HUES64 (cell line): ENCODE data around the gene CYB561A3.

Experiments used
- H3K27ac ChIP-seq: 2 replicates; pipeline ENCODE4 v1.7.0; 2013; ENCODE audit warnings: low read depth, low read length, inconsistent platforms
- H3K27me3 ChIP-seq: 2 replicates; pipeline ENCODE4 v1.6.1; 2013; ENCODE audit warnings: mild to moderate bottlenecking, low read length; ENCODE audit not compliant: insufficient read depth
- H3K36me3 ChIP-seq: 2 replicates; pipeline ENCODE4 v1.6.1; 2013; ENCODE audit warnings: mild to moderate bottlenecking, low read length; ENCODE audit not compliant: insufficient read depth
- H3K4me1 ChIP-seq: 2 replicates; pipeline ENCODE4 v1.6.1; 2013; ENCODE audit warnings: mild to moderate bottlenecking, low read length, moderate library complexity; ENCODE audit not compliant: insufficient read depth
- H3K4me3 ChIP-seq: 2 replicates; pipeline ENCODE4 v1.5.1; 2013; ENCODE audit warnings: mild to moderate bottlenecking, low read length, moderate library complexity
- H3K9ac ChIP-seq: 2 replicates; pipeline ENCODE4 v1.6.1; 2013; ENCODE audit warnings: mild to moderate bottlenecking, low read depth, low read length
- H3K9me3 ChIP-seq: 2 replicates; pipeline ENCODE4 v1.6.1; 2013; ENCODE audit warnings: low read depth, low read length; ENCODE audit not compliant: insufficient read depth
- WGBS: fragments of 150-250, 120-280 bp; methylation state at CpG from one replicate; pipeline ENCODE4 v1.1.7; 2013; ENCODE audit warnings: missing lambda C conversion rate; 5-methylcytosine and 5-hydroxymethylcytosine counted together

CYB561A3 gene

GRCh38 chr11:61352038-61352437, 9.6 kb downstream of the CYB561A3 start:
- no peak overlapping the region for H3K27ac ChIP-seq
- H3K9me3 ChIP-seq = no peaks in the 10 kb centered on the region
- no peak overlapping the region for H3K9ac ChIP-seq
- H3K27me3 ChIP-seq = no peaks in the 10 kb centered on the region
- H3K4me1 ChIP-seq = no peaks in the 10 kb centered on the region
- peaks cover 31% of the 10 kb centered on the region for H3K36me3 ChIP-seq
- WGBS = 82% methylated on average over 8 of the region's 8 CpGs
- no peak overlapping the region for H3K4me3 ChIP-seq

- no peak overlapping the region for H3K27ac ChIP-seq
Measured at GRCh38 chr11:61350803-61351202, 10.9 kb downstream of the CYB561A3 start.

GRCh38 chr11:61350336-61350735, 11.3 kb downstream of the CYB561A3 start:
- 91% methylated on average over 1 of the region's 1 CpG for WGBS
- Histone ChIP-seq H3K4me3 (no peak overlapping the region), H3K9me3 (no peaks in the 10 kb centered on the region), H3K27ac (no peak overlapping the region), H3K36me3 (peaks cover 31% of the 10 kb centered on the region), H3K27me3 (no peaks in the 10 kb centered on the region), H3K9ac (no peak overlapping the region), H3K4me1 (no peaks in the 10 kb centered on the region)

More at GRCh38 chr11:61350803-61351202, 10.9 kb downstream of the CYB561A3 start:
- Histone ChIP-seq H3K27me3 (no peaks in the 10 kb centered on the region), H3K4me1 (no peaks in the 10 kb centered on the region), H3K9ac (no peak overlapping the region), H3K36me3 (peaks cover 31% of the 10 kb centered on the region), H3K4me3 (no peak overlapping the region), H3K9me3 (no peaks in the 10 kb centered on the region)
- WGBS = 95% methylated on average over 8 of the region's 8 CpGs

GRCh38 chr11:61349916-61350315, 11.8 kb downstream of the CYB561A3 start:
- H3K27ac ChIP-seq = no peak overlapping the region
- H3K9ac ChIP-seq = no peak overlapping the region
- 95% methylated on average over 10 of the region's 10 CpGs for WGBS
- no peak overlapping the region for H3K4me3 ChIP-seq
- peaks cover 31% of the 10 kb centered on the region for H3K36me3 ChIP-seq
- H3K4me1 ChIP-seq = no peaks in the 10 kb centered on the region
- no peaks in the 10 kb centered on the region for H3K27me3 ChIP-seq
- no peaks in the 10 kb centered on the region for H3K9me3 ChIP-seq

- Histone ChIP-seq H3K36me3 (peaks cover 31% of the 10 kb centered on the region), H3K27ac (no peak overlapping the region), H3K4me3 (no peak overlapping the region), H3K4me1 (no peaks in the 10 kb centered on the region), H3K9me3 (no peaks in the 10 kb centered on the region), H3K27me3 (no peaks in the 10 kb centered on the region), H3K9ac (no peak overlapping the region)
- WGBS = 94% methylated on average over 12 of the region's 12 CpGs
Measured at GRCh38 chr11:61349189-61349751, 12.4 kb downstream of the CYB561A3 start.

GRCh38 chr11:61347916-61348461, 13.7 kb downstream of the CYB561A3 start:
- peaks cover 30% of the 10 kb centered on the region for H3K36me3 ChIP-seq
- H3K27me3 ChIP-seq = no peaks in the 10 kb centered on the region
- no peaks in the 10 kb centered on the region for H3K9me3 ChIP-seq
- H3K9ac ChIP-seq = no peak overlapping the region
- H3K27ac ChIP-seq = no peak overlapping the region
- H3K4me3 ChIP-seq = no peak overlapping the region
- H3K4me1 ChIP-seq = no peaks in the 10 kb centered on the region
- WGBS = 93% methylated on average over 11 of the region's 11 CpGs

GRCh38 chr11:61345954-61346843, 15.5 kb downstream of the CYB561A3 start:
- Histone ChIP-seq H3K27ac (no peak overlapping the region), H3K27me3 (no peaks in the 10 kb centered on the region), H3K9ac (no peak overlapping the region), H3K4me1 (no peaks in the 10 kb centered on the region), H3K4me3 (no peak overlapping the region), H3K9me3 (no peaks in the 10 kb centered on the region), H3K36me3 (peaks cover 30% of the 10 kb centered on the region)
- 94% methylated on average over 14 of the region's 14 CpGs for WGBS

GRCh38 chr11:61345170-61345610, 16.5 kb downstream of the CYB561A3 start:
- Histone ChIP-seq H3K4me1 (no peaks in the 10 kb centered on the region), H3K9ac (no peak overlapping the region), H3K9me3 (no peaks in the 10 kb centered on the region), H3K27me3 (no peaks in the 10 kb centered on the region), H3K36me3 (peaks cover 30% of the 10 kb centered on the region), H3K4me3 (no peak overlapping the region), H3K27ac (no peak overlapping the region)
- WGBS = 80% methylated on average over 4 of the region's 4 CpGs

- Histone ChIP-seq H3K4me1 (no peaks in the 10 kb centered on the region), H3K9me3 (no peaks in the 10 kb centered on the region), H3K27me3 (no peaks in the 10 kb centered on the region), H3K4me3 (no peak overlapping the region), H3K9ac (no peak overlapping the region), H3K27ac (no peak overlapping the region), H3K36me3 (peaks cover 28% of the 10 kb centered on the region)
- 94% methylated on average over 25 of the region's 29 CpGs for WGBS
Measured at GRCh38 chr11:61343792-61344745, 17.6 kb downstream of the CYB561A3 start.

GRCh38 chr11:61342207-61342803, 19.4 kb downstream of the CYB561A3 start:
- Histone ChIP-seq H3K4me3 (no peak overlapping the region), H3K9me3 (no peaks in the 10 kb centered on the region), H3K27ac (no peak overlapping the region), H3K36me3 (peaks cover 25% of the 10 kb centered on the region), H3K27me3 (no peaks in the 10 kb centered on the region), H3K4me1 (no peaks in the 10 kb centered on the region), H3K9ac (no peak overlapping the region)
- 95% methylated on average over 20 of the region's 20 CpGs for WGBS
